Measurements from ENCODE around the gene FNTB. TPM values are rescaled to one million over a fixed set of nuclear protein-coding genes. Genes with fewer than 3 reads are reported as not detected.

FNTB gene
- total and polyA plus RNA-seq, 2 of the 8 experiments (the other 6 are each of a cell fraction or from before 2014, with no cell fraction given), result 16.0 to 20.7 TPM

GRCh38 chr14:65019944-65020566, 33.4 kb downstream of the FNTB start (continued):
- TF ChIP-seq CTCF (IDR thresholded peaks at IDR 0.05; ENCODE audit: control extremely low read depth in 1 of 3, insufficient read depth in 1 of 3, low read depth in 1 of 3, low read length in 3 of 3) (peak in 2 of 3 experiments; percentile 64 to 67; a peak in 3 of 4 replicates), SUZ12 (IDR thresholded peaks at IDR 0.05; ENCODE audit: low read length) (no peak), CBX8 (IDR thresholded peaks at IDR 0.05; ENCODE audit: borderline replicate concordance, low read depth, low read length) (no peak), ATF2 (IDR thresholded peaks at IDR 0.05; ENCODE audit: low read length) (no peak), MAX (IDR thresholded peaks at IDR 0.05) (no peak), NANOG (IDR thresholded peaks at IDR 0.05; ENCODE audit: insufficient read depth, low read depth, low read length, poor library complexity, severe bottlenecking) (no peak), RAD21 (IDR thresholded peaks at IDR 0.05 in 1 of 2, conservative IDR thresholded peaks at IDR 0.05 in 1 of 2; ENCODE audit: low read depth in 2 of 2, low read length in 2 of 2) (peak; percentile 49 to 61; a peak in 3 of 4 replicates)
